Measurements from ENCODE around the gene ZNF862. TPM values are rescaled to one million over a fixed set of nuclear protein-coding genes. Genes with fewer than 3 reads are reported as not detected.

Gene ZNF862
- total and polyA plus RNA-seq, 2 donors (not counting 3 experiments of a cell fraction or from before 2014, with no cell fraction given) = 10.8 to 14.7 TPM

DNA sequence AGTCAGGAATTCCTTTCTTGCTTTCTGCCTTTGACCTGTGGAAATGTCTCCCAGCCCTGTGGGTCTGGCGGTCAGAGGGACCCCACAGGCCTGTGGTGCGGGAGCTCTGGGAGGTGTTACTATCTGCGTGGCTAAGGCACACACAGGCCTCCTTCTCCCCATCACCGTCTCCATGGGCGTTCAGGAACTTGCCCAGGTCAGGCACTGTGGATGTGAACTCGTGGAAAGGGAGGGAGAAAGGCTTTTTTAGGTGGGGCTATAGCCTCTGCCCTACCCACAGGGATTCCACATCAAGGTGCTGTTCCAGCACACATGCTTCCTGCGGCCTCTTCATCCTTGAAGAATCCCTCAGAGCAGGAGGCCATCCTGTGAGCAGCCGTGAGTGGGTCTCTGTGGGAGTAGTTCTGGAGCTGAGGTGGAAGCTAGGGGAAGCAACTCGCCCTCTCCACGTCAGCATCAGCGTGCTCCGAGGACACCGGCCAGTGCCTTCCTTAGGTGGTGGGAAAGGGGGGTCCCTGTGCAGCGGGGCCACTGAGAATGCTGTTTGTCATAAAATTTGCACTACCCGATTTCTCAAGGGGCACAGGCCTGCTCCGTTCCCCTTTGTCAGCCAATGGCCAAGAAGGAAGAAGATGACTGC is 28.1 kb downstream of the ZNF862 start:
- Histone ChIP-seq H3K9me1 (replicated peaks; ENCODE audit: control insufficient read depth, extremely low read depth, insufficient read depth, low read length) (no peaks in the 10 kb centered on the region), H2AFZ (ENCODE audit: low read depth, low read length) (no peak overlapping the region), H3K4me1 (ENCODE audit: control insufficient read depth, extremely low read depth, insufficient read depth, low read length) (peaks cover 4% of the 10 kb centered on the region), H3K4me2 (ENCODE audit: insufficient read depth, low read length) (no peak overlapping the region), H3K4me3 (replicated peaks in 1 of 3; ENCODE audit: insufficient read depth in 1 of 3, low read depth in 1 of 3, low read length in 3 of 3) (no peak overlapping the region), H3K27me3 (ENCODE audit: control insufficient read depth in 2 of 2, insufficient read depth in 2 of 2, low read length in 2 of 2) (no peaks in the 10 kb centered on the region), H3K27ac (ENCODE audit: insufficient read depth, low read depth, low read length) (no peak overlapping the region), H4K20me1 (replicated peaks; ENCODE audit: control insufficient read depth, extremely low read depth, insufficient read depth, low read length) (no peaks in the 10 kb centered on the region), H3K9me3 (replicated peaks; ENCODE audit: control insufficient read depth, insufficient read depth, low read length) (no peaks in the 10 kb centered on the region), H3K9ac (replicated peaks; ENCODE audit: extremely low read depth, insufficient read depth, low read length) (no peak overlapping the region), H3K36me3 (ENCODE audit: control insufficient read depth in 2 of 2, extremely low read depth in 1 of 2, insufficient read depth in 2 of 2, low read length in 2 of 2) (peaks cover 0 to 2% of the 10 kb centered on the region in 2 experiments), H3K79me2 (ENCODE audit: control insufficient read depth, insufficient read depth, low read length) (no peaks in the 10 kb centered on the region)
- ChIA-PET POLR2A (no interaction called here), CTCF (no interaction called here)
- intact Hi-C loops (cut with micrococcal nuclease) (no loop called here), dilution Hi-C loops (cut with MboI; ENCODE audit: extremely low pct_ligation_motif_present, low sequenced_read_pairs) (no loop called here)
- no TSS peak for BruUV-seq (replicated peaks)
- DNase-seq (ENCODE audit: low read depth, low spot score) = no peak
- no peak for FAIRE-seq
- no peak for TF ChIP-seq EZH2 (IDR thresholded peaks at IDR 0.05; ENCODE audit: borderline replicate concordance, low read depth, low read length, severe bottlenecking)
- TF ChIP-seq CTCF (IDR thresholded peaks at IDR 0.05; ENCODE audit: extremely low read depth in 1 of 2, insufficient read depth in 1 of 2, low read depth in 1 of 2, low read length in 2 of 2) = no peak
- no peak for TF ChIP-seq POLR2AphosphoS5 (IDR thresholded peaks at IDR 0.05; ENCODE audit: insufficient read depth, low read depth, low read length)
- TF ChIP-seq POLR2A (IDR thresholded peaks at IDR 0.05; ENCODE audit: low read depth, low read length) = no peak
- TF ChIP-seq MYC (IDR thresholded peaks at IDR 0.05; ENCODE audit: low read depth, low read length) = no peak
- TF ChIP-seq, protein P1, sequence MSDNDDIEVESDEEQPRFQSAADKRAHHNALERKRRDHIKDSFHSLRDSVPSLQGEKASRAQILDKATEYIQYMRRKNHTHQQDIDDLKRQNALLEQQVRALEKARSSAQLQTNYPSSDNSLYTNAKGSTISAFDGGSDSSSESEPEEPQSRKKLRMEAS (IDR thresholded peaks at IDR 0.05; ENCODE audit: insufficient read depth, insufficient read length) = no peak
- TF ChIP-seq GATA2 (IDR thresholded peaks at IDR 0.05; ENCODE audit: insufficient read depth, insufficient read length, low read depth, low read length) = no peak
- TF ChIP-seq JUN (IDR thresholded peaks at IDR 0.05; ENCODE audit: borderline replicate concordance, insufficient read depth, insufficient read length, low read depth) = no peak
- no peak for TF ChIP-seq FOS (IDR thresholded peaks at IDR 0.05; ENCODE audit: borderline replicate concordance, insufficient read depth, low read length)

Measured in endothelial cell of umbilical vein (primary cell).